Peyer's patch (tissue), 4 donors: ENCODE measurements around the gene PPFIA4. TPM values are rescaled to one million over a fixed set of nuclear protein-coding genes. Genes with fewer than 3 reads are reported as not detected.

Source experiments
- DNase-seq, 3 donors: peaks; one replicate each; pipeline ENCODE4 v3.0.0-alpha.2; 2017 to 2019
- H3K27ac ChIP-seq, 4 donors: fragments of 200-600 bp; sonication (generic); one replicate each; pipeline ENCODE4 v1.5.1; 2016 to 2019
- H3K27me3 ChIP-seq, 2 donors: fragments of 200-600 bp; sonication (generic); one replicate each; pipeline ENCODE4 v1.5.1; 2019
- H3K36me3 ChIP-seq, 3 donors: fragments of 200-600 bp; sonication (generic); one replicate each; pipeline ENCODE4 v1.5.1; 2016 to 2019
- H3K4me1 ChIP-seq, 4 donors: fragments of 200-600 bp; sonication (generic); one replicate each; pipeline ENCODE4 v1.5.1; 2016 to 2019
- H3K4me3 ChIP-seq, 4 donors: fragments of 200-600 bp; sonication (generic); 1 replicate in 3 of 4; 2 replicates in 1 of 4; pipeline ENCODE4 v1.5.1; 2016 to 2019; ENCODE audit warnings: mild to moderate bottlenecking in 1 of 4
- H3K9me3 ChIP-seq, 4 donors: fragments of 200-600 bp; sonication (generic); one replicate each; pipeline ENCODE4 v1.5.1; 2016 to 2019; ENCODE audit warnings: mild to moderate bottlenecking in 1 of 4
- POLR2A ChIP-seq, 2 donors: fragments of 450-650 bp; IDR thresholded peaks; one replicate each; pipeline ENCODE4 v1.5.1; 2017; ENCODE audit warnings: antibody characterized with exemption in 2 of 2, mild to moderate bottlenecking in 2 of 2, moderate library complexity in 2 of 2
- total RNA-seq, 4 donors: library from RNA; depleted of rRNA; stranded (reverse); fragments of >200 nt; gene quantifications; one replicate each; pipeline ENCODE4 v1.1.0, GENCODE V29; 2016
- TF ChIP-seq, protein P1 (sequence below), 6 experiments: fragments of 450-650 bp in 4 of 6; fragments of 200-600 bp in 2 of 6; sonication (generic) in 1 of 6; IDR thresholded peaks; one replicate each; pipeline ENCODE4 v1.5.1; 2017 to 2019; ENCODE audit warnings: antibody characterized with exemption in 6 of 6, mild to moderate bottlenecking in 3 of 6, moderate library complexity in 1 of 6

The PPFIA4 gene
- total RNA-seq, 4 donors from 2014 or later, result 0.54 to 1.8 (median 1.7) TPM; not detected in 1

DNA sequence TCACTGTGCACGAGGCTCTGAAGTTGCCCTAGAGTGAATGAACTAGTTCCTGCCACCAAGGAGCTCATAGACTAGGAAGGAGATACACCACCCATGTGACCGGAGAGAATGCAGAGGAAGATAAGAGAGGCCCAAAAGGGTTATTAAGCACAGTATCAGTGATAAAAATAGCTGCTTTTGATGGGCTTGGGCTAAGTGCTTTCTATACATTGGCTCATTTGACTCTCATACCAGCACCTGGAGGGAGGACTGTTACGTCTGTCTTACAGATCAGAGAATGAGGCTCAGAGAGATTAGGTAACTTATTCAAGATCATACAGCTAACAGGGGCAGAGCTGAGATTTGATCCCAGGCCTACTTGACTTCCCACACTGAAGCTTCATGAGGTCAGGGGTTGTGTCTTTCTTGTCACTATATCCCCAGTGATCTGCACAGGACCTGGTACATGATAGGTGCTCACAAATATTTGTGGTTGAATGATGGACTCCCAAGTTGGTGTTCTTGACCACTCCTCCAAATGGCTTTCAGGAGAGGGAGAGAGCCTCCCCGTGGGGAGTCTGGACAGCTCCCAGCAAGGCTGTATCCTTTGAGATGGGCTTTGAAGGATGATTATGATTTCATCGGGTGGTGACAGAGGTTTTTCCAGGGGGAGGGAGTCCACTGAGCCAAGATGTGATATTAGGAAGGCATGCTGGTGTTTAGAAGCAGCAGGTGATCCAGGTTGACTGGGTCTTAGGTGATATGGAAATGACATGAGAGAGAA, 14.4 kb downstream of the PPFIA4 start:
- no peaks in the 10 kb centered on the region for H3K9me3 ChIP-seq
- H3K4me1 ChIP-seq, result no peaks in the 10 kb centered on the region
- H3K27me3 ChIP-seq, result no peaks in the 10 kb centered on the region
- no peak overlapping the region for H3K27ac ChIP-seq
- TF ChIP-seq POLR2A (IDR thresholded peaks at IDR 0.05), result no peak
- TF ChIP-seq, protein P1, sequence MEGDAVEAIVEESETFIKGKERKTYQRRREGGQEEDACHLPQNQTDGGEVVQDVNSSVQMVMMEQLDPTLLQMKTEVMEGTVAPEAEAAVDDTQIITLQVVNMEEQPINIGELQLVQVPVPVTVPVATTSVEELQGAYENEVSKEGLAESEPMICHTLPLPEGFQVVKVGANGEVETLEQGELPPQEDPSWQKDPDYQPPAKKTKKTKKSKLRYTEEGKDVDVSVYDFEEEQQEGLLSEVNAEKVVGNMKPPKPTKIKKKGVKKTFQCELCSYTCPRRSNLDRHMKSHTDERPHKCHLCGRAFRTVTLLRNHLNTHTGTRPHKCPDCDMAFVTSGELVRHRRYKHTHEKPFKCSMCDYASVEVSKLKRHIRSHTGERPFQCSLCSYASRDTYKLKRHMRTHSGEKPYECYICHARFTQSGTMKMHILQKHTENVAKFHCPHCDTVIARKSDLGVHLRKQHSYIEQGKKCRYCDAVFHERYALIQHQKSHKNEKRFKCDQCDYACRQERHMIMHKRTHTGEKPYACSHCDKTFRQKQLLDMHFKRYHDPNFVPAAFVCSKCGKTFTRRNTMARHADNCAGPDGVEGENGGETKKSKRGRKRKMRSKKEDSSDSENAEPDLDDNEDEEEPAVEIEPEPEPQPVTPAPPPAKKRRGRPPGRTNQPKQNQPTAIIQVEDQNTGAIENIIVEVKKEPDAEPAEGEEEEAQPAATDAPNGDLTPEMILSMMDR (IDR thresholded peaks at IDR 0.05), result no peak
- H3K36me3 ChIP-seq, result no peaks in the 10 kb centered on the region
- DNase-seq, result no peak
- no peak overlapping the region for H3K4me3 ChIP-seq

DNA sequence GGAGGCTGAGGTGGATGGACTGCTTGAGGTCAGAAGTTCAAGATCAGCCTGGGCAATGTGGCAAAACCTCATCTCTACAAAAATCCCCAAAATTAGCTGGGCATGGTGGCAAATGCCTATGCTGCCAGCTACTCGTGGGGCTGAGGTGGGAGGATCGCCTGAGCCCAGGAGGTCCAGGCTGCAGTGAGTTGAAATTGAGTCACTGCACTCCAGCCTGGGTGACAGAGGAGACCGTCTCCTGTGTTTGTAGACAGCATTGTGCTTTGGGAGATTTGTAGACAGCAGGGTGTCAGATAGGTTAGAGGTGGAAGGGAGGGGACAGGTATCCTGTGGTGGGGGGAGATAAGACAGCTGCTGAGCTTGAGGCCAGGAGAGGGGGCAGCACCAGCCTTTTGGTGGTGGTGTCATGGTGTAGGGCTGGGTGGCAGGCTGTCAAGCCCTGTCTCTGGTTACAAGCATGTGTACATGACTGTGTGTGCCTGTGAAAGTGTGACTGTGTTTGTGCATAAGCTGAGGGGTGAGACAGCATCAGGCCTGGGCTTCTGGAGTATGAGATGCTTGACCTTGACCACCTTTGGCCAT, 15.2 kb downstream of the PPFIA4 start:
- H3K27ac ChIP-seq, result no peak overlapping the region
- H3K36me3 ChIP-seq, result no peaks in the 10 kb centered on the region
- no peak overlapping the region for H3K4me3 ChIP-seq
- H3K27me3 ChIP-seq, result no peaks in the 10 kb centered on the region
- peak in 1 of 3 donors; percentile 12 for DNase-seq
- TF ChIP-seq POLR2A (IDR thresholded peaks at IDR 0.05), result no peak
- TF ChIP-seq, protein P1 (IDR thresholded peaks at IDR 0.05), result no peak
- no peaks in the 10 kb centered on the region for H3K4me1 ChIP-seq
- no peaks in the 10 kb centered on the region for H3K9me3 ChIP-seq

DNA sequence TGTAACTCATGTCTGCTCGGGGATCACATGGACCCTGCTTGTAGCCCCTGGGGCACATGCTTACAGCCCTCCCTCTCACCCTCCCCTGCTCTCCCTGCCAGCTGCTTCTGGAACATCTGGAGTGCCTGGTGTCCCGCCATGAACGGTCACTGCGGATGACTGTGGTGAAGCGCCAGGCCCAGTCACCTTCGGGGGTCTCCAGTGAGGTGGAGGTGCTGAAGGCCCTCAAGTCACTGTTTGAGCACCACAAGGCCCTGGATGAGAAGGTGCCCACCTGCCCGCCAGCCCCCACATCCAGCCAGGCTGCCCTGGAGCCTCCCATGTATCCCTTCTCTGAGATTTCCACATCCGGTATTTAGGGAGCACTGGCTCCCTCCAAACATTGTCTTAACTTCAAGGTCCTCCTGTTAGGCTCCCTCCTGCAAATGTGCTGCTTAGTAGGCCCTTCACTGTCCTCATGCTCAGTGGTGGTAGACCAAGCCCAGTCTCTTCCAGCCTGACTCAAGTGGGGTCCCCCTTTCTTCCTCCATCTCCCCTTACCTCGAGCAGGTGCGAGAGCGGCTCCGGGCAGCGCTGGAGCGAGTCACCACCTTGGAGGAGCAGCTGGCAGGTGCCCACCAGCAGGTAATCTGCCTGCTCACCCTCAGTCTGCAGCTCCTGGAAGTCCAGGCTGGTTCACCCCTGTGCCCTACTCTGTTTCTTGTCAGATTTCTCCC, 17.7 kb downstream of the PPFIA4 start:
- H3K9me3 ChIP-seq, result no peaks in the 10 kb centered on the region
- H3K27me3 ChIP-seq, result no peaks in the 10 kb centered on the region
- H3K4me1 ChIP-seq, result no peaks in the 10 kb centered on the region
- peak in 1 of 3 donors; percentile 35 for DNase-seq
- no peak overlapping the region for H3K4me3 ChIP-seq
- H3K27ac ChIP-seq, result no peak overlapping the region
- H3K36me3 ChIP-seq, result no peaks in the 10 kb centered on the region
- TF ChIP-seq POLR2A (IDR thresholded peaks at IDR 0.05), result no peak
- TF ChIP-seq, protein P1 (IDR thresholded peaks at IDR 0.05), result no peak

DNA sequence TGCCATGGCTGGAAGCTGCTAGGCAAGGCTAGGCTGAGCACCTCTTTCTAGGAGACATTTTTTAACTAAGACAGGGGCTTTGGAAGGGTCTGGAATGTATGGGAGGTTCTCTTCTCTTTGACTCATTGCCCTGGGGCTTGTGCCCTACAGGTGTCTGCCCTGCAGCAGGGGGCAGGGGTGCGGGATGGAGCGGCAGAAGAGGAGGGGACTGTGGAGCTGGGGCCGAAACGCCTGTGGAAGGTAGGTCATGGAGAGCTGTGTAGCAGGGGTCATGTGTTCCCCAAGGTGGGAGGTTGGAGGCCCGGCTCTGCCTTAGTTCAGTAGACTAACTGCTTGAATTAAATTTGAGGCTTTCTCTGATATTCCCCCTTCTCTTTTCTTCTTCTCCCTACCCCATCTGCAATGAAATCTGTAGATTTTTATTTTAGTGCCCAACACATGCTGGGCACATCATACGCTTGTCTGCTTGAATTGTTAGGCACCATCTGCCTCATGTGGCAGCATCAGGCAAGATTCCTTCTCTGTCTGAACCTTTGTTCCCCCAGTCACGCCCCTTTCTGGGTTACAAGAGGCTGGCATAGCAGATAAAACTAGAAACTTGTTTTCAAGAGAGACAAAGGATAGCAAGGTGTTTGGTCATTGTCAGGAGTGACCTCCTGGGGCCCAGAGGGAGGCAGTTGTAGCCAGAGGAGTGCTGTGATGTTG, 18.4 kb downstream of the PPFIA4 start:
- H3K36me3 ChIP-seq, result no peaks in the 10 kb centered on the region
- DNase-seq, result peak in 1 of 3 donors; percentile 13
- no peaks in the 10 kb centered on the region for H3K9me3 ChIP-seq
- no peak for TF ChIP-seq POLR2A (IDR thresholded peaks at IDR 0.05)
- TF ChIP-seq, protein P1 (IDR thresholded peaks at IDR 0.05), result no peak
- H3K27ac ChIP-seq, result no peak overlapping the region
- no peaks in the 10 kb centered on the region for H3K27me3 ChIP-seq
- H3K4me3 ChIP-seq, result no peak overlapping the region
- no peaks in the 10 kb centered on the region for H3K4me1 ChIP-seq

DNA sequence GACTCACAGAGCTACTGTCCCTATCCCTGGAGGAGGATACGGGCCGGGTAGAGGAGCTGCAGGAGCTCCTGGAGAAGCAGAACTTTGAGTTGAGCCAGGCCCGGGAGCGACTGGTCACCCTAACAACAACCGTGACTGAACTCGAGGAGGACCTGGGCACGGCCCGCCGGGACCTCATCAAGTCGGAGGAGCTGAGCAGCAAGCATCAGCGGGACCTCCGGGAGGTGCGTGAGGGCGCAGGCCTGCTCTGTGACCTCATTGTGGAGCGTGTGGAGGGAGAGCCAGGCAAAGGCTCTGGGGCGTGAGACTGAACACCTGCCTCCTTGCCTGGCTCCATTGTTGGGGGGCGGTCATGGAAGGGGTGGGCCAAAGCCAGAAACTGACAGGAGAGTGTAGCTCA, 19.0 kb downstream of the PPFIA4 start:
- no peaks in the 10 kb centered on the region for H3K36me3 ChIP-seq
- TF ChIP-seq, protein P1 (IDR thresholded peaks at IDR 0.05), result no peak
- TF ChIP-seq POLR2A (IDR thresholded peaks at IDR 0.05), result no peak
- no peaks in the 10 kb centered on the region for H3K27me3 ChIP-seq
- DNase-seq, result peak in 1 of 3 donors; percentile 29
- no peak overlapping the region for H3K4me3 ChIP-seq
- no peak overlapping the region for H3K27ac ChIP-seq
- H3K4me1 ChIP-seq, result no peaks in the 10 kb centered on the region
- no peaks in the 10 kb centered on the region for H3K9me3 ChIP-seq
